ENCODE data around the gene MGAM2. TPM values are rescaled to one million over a fixed set of nuclear protein-coding genes. Genes with fewer than 3 reads are reported as not detected.

Gene MGAM2
- total and polyA plus RNA-seq, 10 of the 15 experiments (the other 5 are each of a cell fraction or from before 2014, with no cell fraction given): 0.01 to 0.16 (median 0.03) TPM; not detected in 6

- H3K36me3 ChIP-seq (ENCODE audit: control insufficient read depth in 2 of 2, insufficient read depth in 2 of 2, low read length in 1 of 2): no peaks in the 10 kb centered on the region
Observed at GRCh38 chr7:142134909-142135308, 23.4 kb downstream of the MGAM2 start.

GRCh38 chr7:142138996-142139395 lies 27.5 kb downstream of the MGAM2 start:
- SMC1A ChIA-PET (ENCODE audit: uncharacterized antibody, unreplicated experiment): interaction anchor here (1.2 kb wide), 1 partner anchor 31 kb away, joined by 3 read pairs; no protein-coding TSS in a partner anchor
- no peak for TF ChIP-seq BACH1 (IDR thresholded peaks at IDR 0.05; ENCODE audit: borderline replicate concordance)
- no peak for TF ChIP-seq SRF (IDR thresholded peaks at IDR 0.05; ENCODE audit: low read depth in 2 of 2, low read length in 2 of 2)
- TF ChIP-seq HDAC6 (IDR thresholded peaks at IDR 0.05; ENCODE audit: unreplicated experiment): no peak
- TF ChIP-seq, protein P1, sequence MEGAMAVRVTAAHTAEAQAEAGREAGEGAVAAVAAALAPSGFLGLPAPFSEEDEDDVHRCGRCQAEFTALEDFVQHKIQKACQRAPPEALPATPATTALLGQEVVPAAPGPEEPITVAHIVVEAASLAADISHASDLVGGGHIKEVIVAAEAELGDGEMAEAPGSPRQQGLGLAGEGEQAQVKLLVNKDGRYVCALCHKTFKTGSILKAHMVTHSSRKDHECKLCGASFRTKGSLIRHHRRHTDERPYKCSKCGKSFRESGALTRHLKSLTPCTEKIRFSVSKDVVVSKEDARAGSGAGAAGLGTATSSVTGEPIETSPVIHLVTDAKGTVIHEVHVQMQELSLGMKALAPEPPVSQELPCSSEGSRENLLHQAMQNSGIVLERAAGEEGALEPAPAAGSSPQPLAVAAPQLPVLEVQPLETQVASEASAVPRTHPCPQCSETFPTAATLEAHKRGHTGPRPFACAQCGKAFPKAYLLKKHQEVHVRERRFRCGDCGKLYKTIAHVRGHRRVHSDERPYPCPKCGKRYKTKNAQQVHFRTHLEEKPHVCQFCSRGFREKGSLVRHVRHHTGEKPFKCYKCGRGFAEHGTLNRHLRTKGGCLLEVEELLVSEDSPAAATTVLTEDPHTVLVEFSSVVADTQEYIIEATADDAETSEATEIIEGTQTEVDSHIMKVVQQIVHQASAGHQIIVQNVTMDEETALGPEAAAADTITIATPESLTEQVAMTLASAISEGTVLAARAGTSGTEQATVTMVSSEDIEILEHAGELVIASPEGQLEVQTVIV (IDR thresholded peaks at IDR 0.05; ENCODE audit: borderline replicate concordance, partially characterized antibody): no peak
- no peak for TF ChIP-seq ZBTB40 (IDR thresholded peaks at IDR 0.05; ENCODE audit: borderline replicate concordance)

More at GRCh38 chr7:142134909-142135308, 23.4 kb downstream of the MGAM2 start:
- Histone ChIP-seq H3K79me2 (ENCODE audit: control insufficient read depth, insufficient read depth, low read length) (no peaks in the 10 kb centered on the region), H3K9ac (ENCODE audit: control insufficient read depth, insufficient read depth, low read length) (no peak overlapping the region), H3K27me3 (replicated peaks in 1 of 2; ENCODE audit: control insufficient read depth in 2 of 2, insufficient read depth in 2 of 2, low read length in 1 of 2) (no peaks in the 10 kb centered on the region), H3K4me3 (no peak overlapping the region), H3K27ac (ENCODE audit: control insufficient read depth, insufficient read depth) (no peak overlapping the region), H3K4me2 (ENCODE audit: control insufficient read depth, insufficient read depth) (no peak overlapping the region), H4K20me1 (ENCODE audit: control insufficient read depth, insufficient read depth) (no peaks in the 10 kb centered on the region), H3K4me1 (ENCODE audit: control insufficient read depth, insufficient read depth, low read length) (no peaks in the 10 kb centered on the region), H3K9me3 (replicated peaks; ENCODE audit: control insufficient read depth, insufficient read depth, low read length) (no peaks in the 10 kb centered on the region), H2AFZ (ENCODE audit: control insufficient read depth, low read depth, low read length) (no peak overlapping the region)
- SMC1A ChIA-PET (ENCODE audit: uncharacterized antibody, unreplicated experiment): interaction anchor here (0.6 kb wide), 1 partner anchor 20 kb away, joined by 3 read pairs; no protein-coding TSS in a partner anchor
- ATAC-seq: no peak
- FAIRE-seq: no peak
- intact Hi-C loops (cut with micrococcal nuclease; ENCODE audit: unreplicated experiment): no loop called here
- no TSS peak for BruUV-seq (replicated peaks)
- POLR2A ChIA-PET: no interaction called here
- RAD21 ChIA-PET (ENCODE audit: unreplicated experiment): no interaction called here
- in situ Hi-C loops (cut with MboI): no loop called here
- WGBS (ENCODE audit: insufficient coverage, insufficient replicate concordance, low lambda C conversion rate, missing lambda C conversion rate): 35% methylated on average over 3 of the region's 3 CpGs
- TF ChIP-seq, protein P2, sequence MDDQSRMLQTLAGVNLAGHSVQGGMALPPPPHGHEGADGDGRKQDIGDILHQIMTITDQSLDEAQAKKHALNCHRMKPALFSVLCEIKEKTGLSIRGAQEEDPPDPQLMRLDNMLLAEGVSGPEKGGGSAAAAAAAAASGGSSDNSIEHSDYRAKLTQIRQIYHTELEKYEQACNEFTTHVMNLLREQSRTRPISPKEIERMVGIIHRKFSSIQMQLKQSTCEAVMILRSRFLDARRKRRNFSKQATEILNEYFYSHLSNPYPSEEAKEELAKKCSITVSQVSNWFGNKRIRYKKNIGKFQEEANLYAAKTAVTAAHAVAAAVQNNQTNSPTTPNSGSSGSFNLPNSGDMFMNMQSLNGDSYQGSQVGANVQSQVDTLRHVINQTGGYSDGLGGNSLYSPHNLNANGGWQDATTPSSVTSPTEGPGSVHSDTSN (IDR thresholded peaks at IDR 0.05; ENCODE audit: insufficient replicate concordance, low read depth, low read length): no peak
- TF ChIP-seq KLF5 (IDR thresholded peaks at IDR 0.05; ENCODE audit: partially characterized antibody): no peak
- no peak for TF ChIP-seq NFXL1 (IDR thresholded peaks at IDR 0.05; ENCODE audit: borderline replicate concordance)
- no peak for TF ChIP-seq ZZZ3 (IDR thresholded peaks at IDR 0.05; ENCODE audit: control insufficient read depth, insufficient read length, low read depth)
- no peak for TF ChIP-seq ZNF207 (IDR thresholded peaks at IDR 0.05; ENCODE audit: borderline replicate concordance)
- no peak for TF ChIP-seq JUNB (IDR thresholded peaks at IDR 0.05)
- TF ChIP-seq SUZ12 (IDR thresholded peaks at IDR 0.05; ENCODE audit: unreplicated experiment): no peak
- TF ChIP-seq TCF7 (IDR thresholded peaks at IDR 0.05; ENCODE audit: borderline replicate concordance): no peak
- no peak for TF ChIP-seq ZBED1 (IDR thresholded peaks at IDR 0.05; ENCODE audit: borderline replicate concordance)
- DNase-seq (ENCODE audit: low read depth, low spot score): no peak
- CTCF ChIA-PET: no interaction called here

More at GRCh38 chr7:142138996-142139395, 27.5 kb downstream of the MGAM2 start:
- ChIA-PET POLR2A (no interaction called here), RAD21 (ENCODE audit: unreplicated experiment) (no interaction called here), CTCF (interaction anchor here (1.5 kb wide), 2 partner anchors 20 to 29 kb away, joined by 5 read pairs; no protein-coding TSS in a partner anchor)
- 70% methylated on average over 2 of the region's 2 CpGs for WGBS (ENCODE audit: insufficient coverage, insufficient replicate concordance, low lambda C conversion rate, missing lambda C conversion rate)
- intact Hi-C loops (cut with micrococcal nuclease; ENCODE audit: unreplicated experiment): no loop called here
- Histone ChIP-seq H3K9me3 (replicated peaks; ENCODE audit: control insufficient read depth, insufficient read depth, low read length) (no peaks in the 10 kb centered on the region), H2AFZ (ENCODE audit: control insufficient read depth, low read depth, low read length) (no peak overlapping the region), H3K4me3 (no peak overlapping the region), H3K36me3 (ENCODE audit: control insufficient read depth in 2 of 2, insufficient read depth in 2 of 2, low read length in 1 of 2) (no peaks in the 10 kb centered on the region), H4K20me1 (ENCODE audit: control insufficient read depth, insufficient read depth) (no peaks in the 10 kb centered on the region), H3K27me3 (replicated peaks in 1 of 2; ENCODE audit: control insufficient read depth in 2 of 2, insufficient read depth in 2 of 2, low read length in 1 of 2) (no peaks in the 10 kb centered on the region), H3K4me1 (ENCODE audit: control insufficient read depth, insufficient read depth, low read length) (no peaks in the 10 kb centered on the region), H3K9ac (ENCODE audit: control insufficient read depth, insufficient read depth, low read length) (no peak overlapping the region), H3K4me2 (ENCODE audit: control insufficient read depth, insufficient read depth) (no peak overlapping the region), H3K79me2 (ENCODE audit: control insufficient read depth, insufficient read depth, low read length) (no peaks in the 10 kb centered on the region), H3K27ac (ENCODE audit: control insufficient read depth, insufficient read depth) (no peak overlapping the region)
- in situ Hi-C loops (cut with MboI): no loop called here
- BruUV-seq (replicated peaks): no TSS peak
- DNase-seq (ENCODE audit: low read depth, low spot score) (no peak), FAIRE-seq (no peak), ATAC-seq (no peak)
